Heart right ventricle (tissue), 16 donors: ENCODE measurements around the gene CD86. TPM values are rescaled to one million over a fixed set of nuclear protein-coding genes. Genes with fewer than 3 reads are reported as not detected.
A peak's percentile ranks its signal among the peaks of the same experiment; 100 is the strongest.

Experiments
- ATAC-seq, 8 donors: fragments of 200-7000 bp; cut with Tn5 transposase; one replicate each; pipeline ENCODE4 v1.9.1; 2020; ENCODE audit warnings: mild to moderate bottlenecking in 8 of 8, moderate library complexity in 8 of 8, moderate number of reproducible peaks in 1 of 8
- DNase-seq, 2 donors: peaks; one replicate each; pipeline ENCODE4 v3.0.0-alpha.2; 2020
- H3K27ac ChIP-seq, 10 donors: fragments of 200-600 bp; sonication (generic) in 2 of 10; one replicate each; pipeline versions ENCODE4 v1.5.0 to v1.8.0; 2020 to 2022; ENCODE audit warnings: mild to moderate bottlenecking in 3 of 10
- H3K27me3 ChIP-seq, 7 donors: fragments of 200-600 bp; one replicate each; pipeline ENCODE4 v1.8.0; 2021 to 2022; ENCODE audit warnings: mild to moderate bottlenecking in 2 of 7
- H3K36me3 ChIP-seq, 9 donors: fragments of 200-600 bp; sonication (generic) in 1 of 9; one replicate each; pipeline versions ENCODE4 v1.5.0 to v1.8.0; 2020 to 2022; ENCODE audit warnings: mild to moderate bottlenecking in 2 of 9
- H3K4me1 ChIP-seq, 9 donors: fragments of 200-600 bp; sonication (generic) in 1 of 9; one replicate each; pipeline versions ENCODE4 v1.5.0 to v1.8.0; 2020 to 2022; ENCODE audit warnings: mild to moderate bottlenecking in 4 of 9
- H3K4me3 ChIP-seq, 10 donors: fragments of 200-600 bp; sonication (generic) in 2 of 10; one replicate each; pipeline versions ENCODE4 v1.5.0 to v1.8.0; 2020 to 2022; ENCODE audit warnings: mild to moderate bottlenecking in 7 of 10, moderate library complexity in 2 of 10
- H3K9me3 ChIP-seq, 11 donors: fragments of 200-600 bp in 10 of 11; sonication (generic) in 2 of 11; one replicate each; pipeline versions ENCODE4 v1.5.0 to v1.8.0; 2013 to 2022; ENCODE audit warnings: mild to moderate bottlenecking in 2 of 11, control low read depth in 1 of 11, moderate library complexity in 1 of 11
- WGBS, 2 donors: extraction: QIAGEN DNeasy Blood & Tissue Kit; methylation state at CpG; one replicate each; pipeline ENCODE4 v1.1.7; 2013; ENCODE audit warnings: inconsistent platforms in 1 of 2; 5-methylcytosine and 5-hydroxymethylcytosine counted together
- intact Hi-C, 10 donors: fragments of 100-400 bp; cut with DNase I; formaldehyde crosslinking; loops; one replicate each; pipeline versions ENCODE4 v1.11.1 to v1.14.2; 2022
- polyA plus RNA-seq, 2 donors: library from polyadenylated mRNA; stranded (reverse); fragments of 200-250 nt; gene quantifications; one replicate each; pipeline ENCODE4 v1.2.3, GENCODE V29; 2013
- total RNA-seq, 10 donors: library from RNA; stranded (reverse); fragmentation: NEBNext Ultra II Directional in 3 of 10; extraction: Animal tissue kit (Norgen Biotek cat#: 25700) in 3 of 10; gene quantifications; one replicate each; pipeline versions ENCODE4 v1.2.1 to v1.2.4, GENCODE V29; 2021 to 2023
- TF ChIP-seq, protein P1 (sequence below), 9 donors: fragments of 200-600 bp; sonication (generic) in 2 of 9; IDR thresholded peaks; one replicate each; pipeline versions ENCODE4 v1.5.0 to v1.8.0; 2021 to 2022; ENCODE audit warnings: antibody characterized with exemption in 9 of 9, mild to moderate bottlenecking in 5 of 9, moderate library complexity in 1 of 9
- donor health status: Arrhythmogenic right ventricular cardiomyopathy.
- donor health status: ischemic (EF 13 %, LVEDD 7.1; RV severe dilation, severe dysfunction).
- donor health status: healthy with polysubstance abuse.
- donor health status: DM: no; HTN: yes; CAD: no.
- donor health status: DM: no; HTN: no; CAD: no.
- donor health status: ischemic (EF 25% LVEDD 6.9; RV normal size, moderate dysfunction).
- donor health status: ischemic (EF 25% LVEDD 5.7; RV mildly dilated, moderate dysfunction).
- donor health status: healthy.
- donor health status: DM: yes; HTN: yes; CAD: no.
- donor health status: Ischemic cardiomyopathy.
- donor health status: ischemic (EF 35%, LVEDD 5.7; RV mildly dilated, moderate dysfunction).
- donor health status: nonischemic (EF 11% LVEDD 7.7; RV severe dilation, severe dysfunction).
- donor health status: DM: yes; HTN: yes; CAD: no.
- donor health status: PGD.
- donor health status: ischemic (EF 29% LVEDD 5.4; RV normal size, mild dysfunction).
- donor health status: nonischemic (EF 23%, LVEDD 6.1; RV moderate dilation, normal function).

CD86 gene
- total and polyA plus RNA-seq, 12 donors, result 0.64 to 14.7 (median 1.4) TPM

DNA sequence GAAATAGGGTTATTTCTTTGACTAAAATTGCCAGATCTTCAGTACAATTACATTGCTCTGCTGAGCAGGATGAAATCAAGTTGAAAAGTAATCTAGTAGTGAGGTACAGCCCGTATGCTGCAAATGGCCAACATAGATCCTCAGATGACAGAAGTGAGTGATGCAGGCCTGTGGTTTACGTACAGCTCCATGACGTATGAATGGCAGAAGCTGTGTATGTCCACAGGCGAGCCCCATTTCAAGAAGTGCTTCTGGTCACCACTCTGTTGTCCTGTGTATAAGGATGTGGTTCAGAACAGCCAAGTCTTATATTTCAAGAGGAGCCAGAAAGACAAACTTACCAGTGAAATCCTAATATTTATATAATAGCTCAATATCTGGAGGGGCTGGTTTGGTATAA, 9.2 kb downstream of the CD86 start:
- H3K9me3 ChIP-seq, result no peaks in the 10 kb centered on the region
- peaks cover 0 to 54% (median 0%) of the 10 kb centered on the region in 9 donors for H3K4me1 ChIP-seq
- ATAC-seq, result no peak
- no peak overlapping the region for H3K4me3 ChIP-seq
- H3K27ac ChIP-seq, result peak overlapping the region in 1 of 10 donors; percentile 62
- 84 to 90% methylated on average over 4 of the region's 4 CpGs for WGBS, 2 donors
- TF ChIP-seq, protein P1, sequence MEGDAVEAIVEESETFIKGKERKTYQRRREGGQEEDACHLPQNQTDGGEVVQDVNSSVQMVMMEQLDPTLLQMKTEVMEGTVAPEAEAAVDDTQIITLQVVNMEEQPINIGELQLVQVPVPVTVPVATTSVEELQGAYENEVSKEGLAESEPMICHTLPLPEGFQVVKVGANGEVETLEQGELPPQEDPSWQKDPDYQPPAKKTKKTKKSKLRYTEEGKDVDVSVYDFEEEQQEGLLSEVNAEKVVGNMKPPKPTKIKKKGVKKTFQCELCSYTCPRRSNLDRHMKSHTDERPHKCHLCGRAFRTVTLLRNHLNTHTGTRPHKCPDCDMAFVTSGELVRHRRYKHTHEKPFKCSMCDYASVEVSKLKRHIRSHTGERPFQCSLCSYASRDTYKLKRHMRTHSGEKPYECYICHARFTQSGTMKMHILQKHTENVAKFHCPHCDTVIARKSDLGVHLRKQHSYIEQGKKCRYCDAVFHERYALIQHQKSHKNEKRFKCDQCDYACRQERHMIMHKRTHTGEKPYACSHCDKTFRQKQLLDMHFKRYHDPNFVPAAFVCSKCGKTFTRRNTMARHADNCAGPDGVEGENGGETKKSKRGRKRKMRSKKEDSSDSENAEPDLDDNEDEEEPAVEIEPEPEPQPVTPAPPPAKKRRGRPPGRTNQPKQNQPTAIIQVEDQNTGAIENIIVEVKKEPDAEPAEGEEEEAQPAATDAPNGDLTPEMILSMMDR (IDR thresholded peaks at IDR 0.05), result no peak
- DNase-seq, result no peak
- no peaks in the 10 kb centered on the region for H3K36me3 ChIP-seq
- intact Hi-C loops, result no loop called here
- no peaks in the 10 kb centered on the region for H3K27me3 ChIP-seq

DNA sequence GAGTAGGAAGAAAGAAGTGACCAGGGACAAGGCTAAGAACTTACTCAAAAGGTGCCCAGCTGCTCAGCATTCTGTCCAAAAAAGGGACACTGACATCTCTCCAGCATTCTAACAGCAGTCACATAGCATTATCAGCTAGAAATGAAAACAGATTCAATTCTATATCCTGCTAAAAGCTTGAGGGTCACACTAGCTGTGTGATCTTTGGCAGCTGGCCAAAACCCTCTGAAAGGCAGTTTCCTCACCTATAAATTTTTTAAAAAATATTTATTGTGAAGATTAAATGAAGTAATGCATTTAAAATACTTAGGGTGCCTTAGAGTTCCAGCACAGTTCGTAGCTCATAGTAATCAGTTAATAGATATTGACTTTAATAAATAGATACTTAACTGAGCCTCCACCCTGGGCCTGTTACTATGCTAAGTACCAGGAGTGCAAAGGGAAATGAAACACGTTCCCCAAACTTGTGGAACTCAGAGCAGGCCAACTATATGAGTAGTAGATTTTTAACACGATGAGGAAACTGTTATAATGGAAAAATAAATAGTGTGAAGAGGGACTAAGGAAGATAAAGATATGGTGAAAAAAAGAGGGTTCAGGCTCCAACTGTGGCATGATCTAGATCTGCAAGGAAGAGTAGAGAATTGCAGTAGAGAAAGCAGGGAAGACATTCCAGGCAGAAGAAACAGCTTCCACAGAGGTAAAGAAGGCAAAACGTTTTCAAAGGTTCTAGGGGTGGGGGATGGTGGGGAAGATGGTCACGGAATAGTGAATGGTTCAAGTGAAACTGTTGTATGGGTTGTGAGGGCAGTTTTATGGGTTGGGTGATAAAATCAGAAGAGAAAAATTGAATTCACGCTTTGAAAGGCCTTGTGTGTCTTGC, 11.4 kb downstream of the CD86 start:
- Histone ChIP-seq H3K27ac (peak overlapping the region in 1 of 10 donors; percentile 76), H3K4me3 (no peak overlapping the region), H3K4me1 (peaks cover 0 to 49% (median 0%) of the 10 kb centered on the region in 9 donors), H3K27me3 (no peaks in the 10 kb centered on the region), H3K36me3 (no peaks in the 10 kb centered on the region), H3K9me3 (peaks cover 0 to 6% (median 0%) of the 10 kb centered on the region in 11 donors)
- DNase-seq (no peak), ATAC-seq (no peak)
- intact Hi-C loops, result no loop called here
- 55 to 65% methylated on average over 6 of the region's 6 CpGs for WGBS, 2 donors
- TF ChIP-seq, protein P1 (IDR thresholded peaks at IDR 0.05), result no peak

- WGBS, 2 donors, result 53 to 54% methylated on average over 5 of the region's 5 CpGs
- Histone ChIP-seq H3K27ac (peak overlapping the region in 1 of 10 donors; percentile 76), H3K9me3 (peaks cover 0 to 8% (median 0%) of the 10 kb centered on the region in 11 donors), H3K27me3 (no peaks in the 10 kb centered on the region), H3K4me1 (peaks cover 0 to 49% (median 0%) of the 10 kb centered on the region in 9 donors), H3K4me3 (no peak overlapping the region), H3K36me3 (no peaks in the 10 kb centered on the region)
- intact Hi-C loops, result no loop called here
- ATAC-seq (no peak), DNase-seq (no peak)
- TF ChIP-seq, protein P1 (IDR thresholded peaks at IDR 0.05), result no peak
Measured at GRCh38 chr3:122067214-122067550, 12.0 kb downstream of the CD86 start.

DNA sequence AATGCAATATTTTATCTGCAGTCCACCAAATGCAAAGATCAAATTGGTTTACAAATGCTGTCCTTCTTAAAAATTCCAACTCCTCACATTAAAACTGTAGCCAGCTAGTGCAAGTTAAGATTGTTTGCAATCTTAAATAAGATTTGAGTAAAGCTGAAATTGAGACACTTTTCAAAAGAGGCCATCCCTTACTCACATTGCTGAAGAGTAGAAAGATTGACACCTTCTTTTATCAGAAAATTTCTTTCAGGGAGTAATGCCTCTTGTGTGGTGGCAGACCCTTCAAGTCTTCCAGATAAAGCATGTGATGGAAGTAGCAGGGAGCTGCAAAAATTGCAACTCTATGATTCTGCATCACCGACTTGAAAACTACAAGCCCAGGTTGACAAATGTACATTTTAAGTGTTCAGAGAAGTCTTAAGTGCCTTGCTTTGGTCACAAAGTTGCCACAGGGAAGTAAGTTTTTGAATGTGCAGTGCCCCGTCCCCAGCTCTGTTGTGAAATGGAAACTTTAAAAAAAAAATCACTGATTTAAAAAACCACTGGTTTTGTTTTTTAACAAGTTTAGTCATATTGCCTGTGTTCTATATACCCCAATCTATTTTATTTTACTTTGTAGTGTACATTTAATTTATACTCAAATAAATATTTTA, 12.6 kb downstream of the CD86 start:
- TF ChIP-seq, protein P1 (IDR thresholded peaks at IDR 0.05), result no peak

More for the DNA sequence above, 12.6 kb downstream of the CD86 start:
- Histone ChIP-seq H3K36me3 (no peaks in the 10 kb centered on the region), H3K9me3 (peaks cover 0 to 8% (median 0%) of the 10 kb centered on the region in 11 donors), H3K4me3 (no peak overlapping the region), H3K27ac (peak overlapping the region in 1 of 10 donors; percentile 76), H3K4me1 (peaks cover 0 to 49% (median 0%) of the 10 kb centered on the region in 9 donors), H3K27me3 (no peaks in the 10 kb centered on the region)
- ATAC-seq, result no peak
- intact Hi-C loops, result no loop called here
- no peak for DNase-seq
- WGBS, 2 donors, result 53 to 71% methylated on average over 2 of the region's 2 CpGs
